Right lobe of liver (tissue), 6 donors: Measurements from ENCODE around the gene SYNE1. TPM values are rescaled to one million over a fixed set of nuclear protein-coding genes. Genes with fewer than 3 reads are reported as not detected.
"Not testable (repeated sequence)": the region's sequence is repeated elsewhere in the genome, so short reads cannot be mapped to it uniquely, and the experiment has no call there.

Experiments
- ATAC-seq, 4 donors: fragments of 200-7000 bp; cut with Tn5 transposase; one replicate each; pipeline ENCODE4 v1.9.1; 2020; ENCODE audit warnings: mild to moderate bottlenecking in 4 of 4, moderate library complexity in 4 of 4
- DNase-seq, 3 donors: peaks; one replicate each; pipeline ENCODE4 v3.0.0-alpha.2; 2020
- H3K27ac ChIP-seq, 3 donors: fragments of 200-600 bp; one replicate each; pipeline ENCODE4 v1.8.0; 2022
- H3K27me3 ChIP-seq, 2 donors: fragments of 200-600 bp; one replicate each; pipeline ENCODE4 v1.8.0; 2022
- H3K36me3 ChIP-seq, 4 donors: fragments of 200-600 bp; sonication (generic) in 1 of 4; one replicate each; pipeline versions ENCODE4 v1.5.1 to v1.8.0; 2017 to 2022; ENCODE audit warnings: control low read depth in 1 of 4
- H3K4me1 ChIP-seq, 4 donors: fragments of 200-600 bp; sonication (generic) in 1 of 4; one replicate each; pipeline versions ENCODE4 v1.5.1 to v1.8.0; 2017 to 2022; ENCODE audit warnings: control low read depth in 1 of 4
- H3K4me3 ChIP-seq, 3 donors: fragments of 200-600 bp; one replicate each; pipeline ENCODE4 v1.8.0; 2022
- H3K9me3 ChIP-seq, 4 donors: fragments of 200-600 bp; sonication (generic) in 1 of 4; one replicate each; pipeline versions ENCODE4 v1.5.1 to v1.8.0; 2017 to 2022; ENCODE audit warnings: control low read depth in 1 of 4
- CTCF ChIP-seq, 4 donors: fragments of 200-600 bp in 3 of 4; fragments of 450-650 bp in 1 of 4; IDR thresholded peaks; one replicate each; pipeline versions ENCODE4 v1.5.1 to v1.8.0; 2016 to 2022; ENCODE audit warnings: antibody characterized with exemption in 4 of 4, mild to moderate bottlenecking in 2 of 4
- POLR2A ChIP-seq: fragments of 450-650 bp; IDR thresholded peaks from one replicate; pipeline ENCODE4 v1.6.1; 2017; ENCODE audit warnings: antibody characterized with exemption, mild to moderate bottlenecking
- WGBS: methylation state at CpG from one replicate; pipeline ENCODE4 v1.1.6; 2018; ENCODE audit warnings: low coverage, low lambda C conversion rate; ENCODE audit not compliant: insufficient coverage; ENCODE audit errors: missing lambda C conversion rate; 5-methylcytosine and 5-hydroxymethylcytosine counted together
- intact Hi-C, 2 donors: fragments of 100-400 bp; cut with DNase I; formaldehyde crosslinking; loops; one replicate each; pipeline versions ENCODE4 v1.11.2 to v1.14.1; 2022
- total RNA-seq, 6 experiments: library from RNA; depleted of rRNA in 2 of 6; stranded (reverse); fragments of >200 nt in 2 of 6; fragmentation: NEBNext Ultra II Directional in 3 of 6; extraction: Animal tissue kit (Norgen Biotek cat#: 25700) in 3 of 6; gene quantifications; one replicate each; pipeline versions ENCODE4 v1.1.0 to v1.2.4, GENCODE V29; 2016 to 2023
- donor health status: DM: no; HTN: yes; CAD: no.
- donor health status: DM: no; HTN: no; CAD: no.
- donor health status: DM: no; HTN: no; CAD: no.
- donor health status: DM: no; HTN: yes; CAD: no.
- donor health status: DM: no; HTN: yes; CAD: no.

SYNE1 gene
- total RNA-seq, 6 experiments from 2014 or later = 22.8 to 43.2 (median 25.0) TPM

DNA sequence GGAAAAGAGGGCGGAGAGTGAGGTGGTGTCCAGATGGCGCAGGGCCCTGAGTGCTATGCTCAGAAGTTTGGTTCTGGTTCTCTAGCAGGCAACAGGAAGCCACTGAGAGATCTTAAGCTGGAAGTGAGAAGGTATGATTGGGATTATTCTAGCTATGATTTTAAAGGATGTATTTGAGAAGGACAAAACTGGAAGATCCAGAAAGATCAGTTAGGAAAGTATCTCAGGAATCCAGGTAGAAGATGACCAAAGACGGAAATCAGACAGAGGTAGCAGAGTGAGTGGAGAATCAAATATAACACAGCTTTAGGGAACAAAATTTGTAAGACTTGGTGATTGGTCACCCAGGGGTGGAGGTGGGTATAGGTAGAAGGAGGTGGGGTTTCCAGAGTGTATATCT lies 5.8 kb downstream of the SYNE1 start:
- no peak for DNase-seq
- ATAC-seq = no peak
- H3K27ac ChIP-seq = no peak overlapping the region
- WGBS = 82% methylated on average over 3 of the region's 3 CpGs
- no peaks in the 10 kb centered on the region for H3K9me3 ChIP-seq
- intact Hi-C loops = no loop called here
- no peak overlapping the region for H3K4me3 ChIP-seq
- H3K27me3 ChIP-seq = no peaks in the 10 kb centered on the region
- peaks cover 0 to 5% (median 0%) of the 10 kb centered on the region in 4 donors for H3K4me1 ChIP-seq
- H3K36me3 ChIP-seq = no peaks in the 10 kb centered on the region
- TF ChIP-seq POLR2A (no peak), CTCF (IDR thresholded peaks at IDR 0.05) (no peak)

- Histone ChIP-seq H3K9me3 (no peaks in the 10 kb centered on the region), H3K4me3 (no peak overlapping the region), H3K4me1 (no peaks in the 10 kb centered on the region), H3K27ac (no peak overlapping the region), H3K36me3 (no peaks in the 10 kb centered on the region), H3K27me3 (no peaks in the 10 kb centered on the region)
- DNase-seq (no peak), ATAC-seq (no peak)
- TF ChIP-seq CTCF (IDR thresholded peaks at IDR 0.05) (no peak), POLR2A (no peak)
- WGBS = 22% methylated on average over 1 of the region's 1 CpG
- intact Hi-C loops = no loop called here
These were observed 6.3 kb downstream of the SYNE1 start for GRCh38 chr6:152630832-152631231.

- intact Hi-C loops = no loop called here
- H3K4me3 ChIP-seq = no peak overlapping the region
- no peak for DNase-seq
These were observed 11.9 kb downstream of the SYNE1 start for GRCh38 chr6:152625213-152625612.

DNA sequence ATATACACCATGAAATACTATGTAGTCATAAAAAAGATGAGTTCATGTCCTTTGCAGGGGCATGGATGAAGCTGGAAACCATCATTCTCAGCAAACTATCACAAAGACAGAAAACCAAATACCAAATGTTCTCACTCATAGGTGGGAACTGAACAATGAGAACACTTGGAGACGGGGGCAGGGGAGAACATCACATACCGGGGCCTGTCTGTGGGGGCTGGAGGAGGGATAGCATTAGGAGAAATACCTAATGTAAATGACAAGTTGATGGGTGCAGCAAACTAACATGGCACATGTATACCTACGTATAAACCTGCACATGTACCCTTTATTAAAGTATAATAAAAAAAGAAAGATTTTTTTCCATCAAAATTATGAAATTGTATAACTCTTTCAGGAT lies 22.4 kb downstream of the SYNE1 start:
- ATAC-seq, H3K4me3 ChIP-seq, H3K9me3 ChIP-seq, H3K27ac ChIP-seq, H3K4me1 ChIP-seq, H3K27me3 ChIP-seq, intact Hi-C loops, H3K36me3 ChIP-seq, DNase-seq: not testable (repeated sequence)
- WGBS = 84% methylated on average over 3 of the region's 3 CpGs

More at GRCh38 chr6:152625213-152625612, 11.9 kb downstream of the SYNE1 start:
- TF ChIP-seq POLR2A = no peak
- TF ChIP-seq CTCF (IDR thresholded peaks at IDR 0.05) = no peak
- Histone ChIP-seq H3K9me3 (no peaks in the 10 kb centered on the region), H3K36me3 (no peaks in the 10 kb centered on the region), H3K27ac (no peak overlapping the region), H3K4me1 (no peaks in the 10 kb centered on the region), H3K27me3 (no peaks in the 10 kb centered on the region)
- peak in 2 of 4 donors; percentile 66 to 75 for ATAC-seq
- 15% methylated on average over 2 of the region's 2 CpGs for WGBS

GRCh38 chr6:152609125-152609670 lies 28.0 kb downstream of the SYNE1 start:
- H3K36me3 ChIP-seq = no peaks in the 10 kb centered on the region
- no peak overlapping the region for H3K27ac ChIP-seq
- H3K9me3 ChIP-seq = no peaks in the 10 kb centered on the region
- H3K4me1 ChIP-seq = no peaks in the 10 kb centered on the region
- no peaks in the 10 kb centered on the region for H3K27me3 ChIP-seq
- ATAC-seq (no peak), DNase-seq (no peak)
- WGBS = 35% methylated on average over 3 of the region's 10 CpGs
- H3K4me3 ChIP-seq = no peak overlapping the region
- intact Hi-C loops = no loop called here
- no peak for TF ChIP-seq POLR2A
- no peak for TF ChIP-seq CTCF (IDR thresholded peaks at IDR 0.05)
